ENCODE data around the gene MAML3. TPM values are rescaled to one million over a fixed set of nuclear protein-coding genes. Genes with fewer than 3 reads are reported as not detected.

MAML3 gene
- total and polyA plus RNA-seq, 2 of the 13 experiments (the other 11 are each of a cell fraction or from before 2014, with no cell fraction given) = 0.05 to 0.13 TPM

DNA sequence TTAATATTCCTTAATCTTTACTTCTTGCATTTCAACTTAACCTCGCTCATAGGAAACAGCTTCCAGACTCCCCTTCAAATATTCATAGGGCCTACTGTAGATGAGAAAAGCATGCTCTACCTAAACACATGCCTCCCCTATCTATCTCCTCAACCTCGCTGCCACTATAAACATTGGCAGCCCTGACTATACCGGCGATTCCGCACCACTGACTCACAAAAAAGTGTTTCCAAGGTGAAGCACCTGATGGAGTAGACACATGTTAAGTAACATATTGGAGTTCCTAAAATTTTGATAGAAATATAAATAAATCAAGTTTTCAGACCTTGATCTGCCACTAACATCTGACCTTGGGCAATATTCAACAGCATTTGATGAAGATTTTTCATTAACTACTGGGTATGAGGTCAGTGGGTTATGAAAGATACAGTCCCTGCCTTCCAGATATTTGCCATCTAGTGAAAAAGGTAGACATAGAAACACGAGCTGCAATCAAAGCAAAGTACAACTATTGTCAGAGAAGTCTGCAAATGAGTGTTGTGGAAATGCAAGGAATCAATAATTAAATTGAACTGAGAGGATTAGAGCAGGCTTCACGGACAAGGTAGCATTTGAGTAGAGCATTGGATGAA is 184.2 kb downstream of the MAML3 start:
- ChIA-PET CTCF (ENCODE audit: low intra/inter-chr PET ratio, low total read pairs) (no interaction called here), POLR2A (no interaction called here)
- Histone ChIP-seq H3K79me2 (ENCODE audit: insufficient read depth, low read length) (no peaks in the 10 kb centered on the region), H3K4me1 (ENCODE audit: insufficient read depth, low read length) (no peaks in the 10 kb centered on the region), H3K9ac (ENCODE audit: insufficient read depth, low read depth, low read length) (no peak overlapping the region), H3K4me2 (ENCODE audit: low read depth, low read length) (no peak overlapping the region), H2AFZ (ENCODE audit: low read length) (no peak overlapping the region), H3K9me3 (ENCODE audit: low read length) (no peaks in the 10 kb centered on the region), H3K27me3 (ENCODE audit: control insufficient read depth in 1 of 2, insufficient read depth in 2 of 2, low read length in 2 of 2) (peaks cover 0 to 1% of the 10 kb centered on the region in 2 experiments; a peak in 1 of 5 replicates), H3K36me3 (replicated peaks in 1 of 2; ENCODE audit: control insufficient read depth in 1 of 2, insufficient read depth in 2 of 2, low read length in 2 of 2) (no peaks in the 10 kb centered on the region), H4K20me1 (ENCODE audit: insufficient read depth, low read length) (no peaks in the 10 kb centered on the region), H3K27ac (ENCODE audit: extremely low read length, insufficient read depth, low read length) (no peak overlapping the region), H3K4me3 (replicated peaks in 1 of 3; ENCODE audit: insufficient read depth in 1 of 3, low read depth in 2 of 3, low read length in 3 of 3) (no peak overlapping the region)
- 47% methylated on average over 7 of the region's 7 CpGs for WGBS (ENCODE audit: low lambda C conversion rate)
- FAIRE-seq (no peak), ATAC-seq (no peak), DNase-seq (ENCODE audit: low spot score) (no peak)
- BruUV-seq (replicated peaks) = no TSS peak
- intact Hi-C loops (cut with micrococcal nuclease; ENCODE audit: unreplicated experiment) (no loop called here), in situ Hi-C loops (cut with HindIII; ENCODE audit: extremely low pct_ligation_motif_present, low pct_unique_long_range_greater_than_20kb) (no loop called here)
- TF ChIP-seq, protein P1, sequence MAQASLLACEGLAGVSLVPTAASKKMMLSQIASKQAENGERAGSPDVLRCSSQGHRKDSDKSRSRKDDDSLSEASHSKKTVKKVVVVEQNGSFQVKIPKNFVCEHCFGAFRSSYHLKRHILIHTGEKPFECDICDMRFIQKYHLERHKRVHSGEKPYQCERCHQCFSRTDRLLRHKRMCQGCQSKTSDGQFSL (CRISPR knock-in tag; IDR thresholded peaks at IDR 0.05) = no peak
- TF ChIP-seq ZNF430 (CRISPR knock-in tag; IDR thresholded peaks at IDR 0.05) = no peak
- TF ChIP-seq, protein P2, sequence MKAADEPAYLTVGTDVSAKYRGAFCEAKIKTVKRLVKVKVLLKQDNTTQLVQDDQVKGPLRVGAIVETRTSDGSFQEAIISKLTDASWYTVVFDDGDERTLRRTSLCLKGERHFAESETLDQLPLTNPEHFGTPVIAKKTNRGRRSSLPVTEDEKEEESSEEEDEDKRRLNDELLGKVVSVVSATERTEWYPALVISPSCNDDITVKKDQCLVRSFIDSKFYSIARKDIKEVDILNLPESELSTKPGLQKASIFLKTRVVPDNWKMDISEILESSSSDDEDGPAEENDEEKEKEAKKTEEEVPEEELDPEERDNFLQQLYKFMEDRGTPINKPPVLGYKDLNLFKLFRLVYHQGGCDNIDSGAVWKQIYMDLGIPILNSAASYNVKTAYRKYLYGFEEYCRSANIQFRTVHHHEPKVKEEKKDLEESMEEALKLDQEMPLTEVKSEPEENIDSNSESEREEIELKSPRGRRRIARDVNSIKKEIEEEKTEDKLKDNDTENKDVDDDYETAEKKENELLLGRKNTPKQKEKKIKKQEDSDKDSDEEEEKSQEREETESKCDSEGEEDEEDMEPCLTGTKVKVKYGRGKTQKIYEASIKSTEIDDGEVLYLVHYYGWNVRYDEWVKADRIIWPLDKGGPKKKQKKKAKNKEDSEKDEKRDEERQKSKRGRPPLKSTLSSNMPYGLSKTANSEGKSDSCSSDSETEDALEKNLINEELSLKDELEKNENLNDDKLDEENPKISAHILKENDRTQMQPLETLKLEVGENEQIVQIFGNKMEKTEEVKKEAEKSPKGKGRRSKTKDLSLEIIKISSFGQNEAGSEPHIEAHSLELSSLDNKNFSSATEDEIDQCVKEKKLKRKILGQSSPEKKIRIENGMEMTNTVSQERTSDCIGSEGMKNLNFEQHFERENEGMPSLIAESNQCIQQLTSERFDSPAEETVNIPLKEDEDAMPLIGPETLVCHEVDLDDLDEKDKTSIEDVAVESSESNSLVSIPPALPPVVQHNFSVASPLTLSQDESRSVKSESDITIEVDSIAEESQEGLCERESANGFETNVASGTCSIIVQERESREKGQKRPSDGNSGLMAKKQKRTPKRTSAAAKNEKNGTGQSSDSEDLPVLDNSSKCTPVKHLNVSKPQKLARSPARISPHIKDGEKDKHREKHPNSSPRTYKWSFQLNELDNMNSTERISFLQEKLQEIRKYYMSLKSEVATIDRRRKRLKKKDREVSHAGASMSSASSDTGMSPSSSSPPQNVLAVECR (CRISPR knock-in tag; IDR thresholded peaks at IDR 0.05; ENCODE audit: borderline replicate concordance) = no peak
- TF ChIP-seq, protein P3, sequence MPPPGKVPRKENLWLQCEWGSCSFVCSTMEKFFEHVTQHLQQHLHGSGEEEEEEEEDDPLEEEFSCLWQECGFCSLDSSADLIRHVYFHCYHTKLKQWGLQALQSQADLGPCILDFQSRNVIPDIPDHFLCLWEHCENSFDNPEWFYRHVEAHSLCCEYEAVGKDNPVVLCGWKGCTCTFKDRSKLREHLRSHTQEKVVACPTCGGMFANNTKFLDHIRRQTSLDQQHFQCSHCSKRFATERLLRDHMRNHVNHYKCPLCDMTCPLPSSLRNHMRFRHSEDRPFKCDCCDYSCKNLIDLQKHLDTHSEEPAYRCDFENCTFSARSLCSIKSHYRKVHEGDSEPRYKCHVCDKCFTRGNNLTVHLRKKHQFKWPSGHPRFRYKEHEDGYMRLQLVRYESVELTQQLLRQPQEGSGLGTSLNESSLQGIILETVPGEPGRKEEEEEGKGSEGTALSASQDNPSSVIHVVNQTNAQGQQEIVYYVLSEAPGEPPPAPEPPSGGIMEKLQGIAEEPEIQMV (CRISPR knock-in tag; IDR thresholded peaks at IDR 0.05; ENCODE audit: low read depth) = no peak
- TF ChIP-seq, protein P4, sequence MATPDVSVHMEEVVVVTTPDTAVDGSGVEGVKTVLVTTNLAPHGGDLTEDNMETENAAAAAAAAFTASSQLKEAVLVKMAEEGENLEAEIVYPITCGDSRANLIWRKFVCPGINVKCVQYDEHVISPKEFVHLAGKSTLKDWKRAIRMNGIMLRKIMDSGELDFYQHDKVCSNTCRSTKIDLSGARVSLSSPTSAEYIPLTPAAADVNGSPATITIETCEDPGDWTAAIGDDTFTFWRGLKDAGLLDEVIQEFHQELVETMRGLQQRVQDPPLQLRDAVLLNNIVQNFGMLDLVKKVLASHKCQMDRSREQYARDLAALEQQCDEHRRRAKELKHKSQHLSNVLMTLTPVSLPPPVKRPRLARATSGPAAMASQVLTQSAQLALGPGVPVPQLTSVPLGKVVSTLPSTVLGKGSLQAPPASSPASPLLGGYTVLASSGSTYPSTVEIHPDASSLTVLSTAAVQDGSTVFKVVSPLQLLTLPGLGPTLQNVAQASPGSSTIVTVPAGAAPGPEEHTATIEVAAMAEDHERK (CRISPR knock-in tag; IDR thresholded peaks at IDR 0.05; ENCODE audit: low read depth) = no peak
- TF ChIP-seq EP300 (IDR thresholded peaks at IDR 0.05; ENCODE audit: low read depth in 2 of 2, low read length in 2 of 2) = no peak
- TF ChIP-seq EP300 (CRISPR knock-in tag; IDR thresholded peaks at IDR 0.05; ENCODE audit: borderline replicate concordance) = no peak
- TF ChIP-seq NAIF1 (CRISPR knock-in tag; IDR thresholded peaks at IDR 0.05; ENCODE audit: borderline replicate concordance) = no peak
- no peak for TF ChIP-seq SP5 (CRISPR knock-in tag; IDR thresholded peaks at IDR 0.05; ENCODE audit: borderline replicate concordance, low read depth)
- TF ChIP-seq ZSCAN21 (CRISPR knock-in tag; IDR thresholded peaks at IDR 0.05; ENCODE audit: borderline replicate concordance) = no peak

Measured in HepG2 (cell line).